WTC11 (cell line): ENCODE data around the gene DCTN1. TPM values are rescaled to one million over a fixed set of nuclear protein-coding genes. Genes with fewer than 3 reads are reported as not detected.

Experiments used
- ATAC-seq: fragments of 200-7000 bp; cut with Tn5 transposase; 2 replicates; pipeline ENCODE4 v1.10.0; 2021; ENCODE audit warnings: mild to moderate bottlenecking, moderate library complexity
- CTCF ChIA-PET: fragments of 300-600 bp; sonication (Branson Sonifier 250); formaldehyde crosslinking; loops from one replicate; lab custom pipeline; 2021; ENCODE audit warnings: antibody characterized with exemption; lab: Charles Lee
- POLR2A ChIA-PET: fragments of 350-600 bp; sonication (Branson Sonifier 250); formaldehyde crosslinking; loops from one replicate; lab custom pipeline; 2021; ENCODE audit warnings: antibody characterized with exemption; lab: Charles Lee
- DNase-seq: peaks from one replicate; pipeline ENCODE4 v3.0.0; 2021; ENCODE audit warnings: low spot score
- H3K27ac Mint-ChIP-seq: 2 replicates; pipeline ENCODE4 v1.8.0; 2021; ENCODE audit warnings: mixed read lengths
- H3K27me3 Mint-ChIP-seq: 2 replicates; pipeline ENCODE4 v1.8.0; 2021; ENCODE audit warnings: low read depth, mild to moderate bottlenecking, moderate library complexity, mixed read lengths
- H3K36me3 Mint-ChIP-seq: 2 replicates; pipeline ENCODE4 v1.8.0; 2021; ENCODE audit warnings: mixed read lengths
- H3K4me1 Mint-ChIP-seq: 2 replicates; pipeline ENCODE4 v1.8.0; 2022; ENCODE audit warnings: mixed read lengths
- H3K4me3 Mint-ChIP-seq: 2 replicates; pipeline ENCODE4 v1.8.0; 2021; ENCODE audit warnings: mild to moderate bottlenecking, moderate library complexity, mixed read lengths
- H3K9me3 Mint-ChIP-seq: 2 replicates; pipeline ENCODE4 v1.8.0; 2021; ENCODE audit warnings: mixed read lengths
- ATF1 ChIP-seq: sonication (generic); formaldehyde crosslinking; IDR thresholded peaks from 2 replicates; pipeline ENCODE4 v1.8.1; 2023; ENCODE audit warnings: mild to moderate bottlenecking, moderate library complexity, missing genetic modification reagents
- ESRRA ChIP-seq: sonication (generic); formaldehyde crosslinking; IDR thresholded peaks from 2 replicates; pipeline ENCODE4 v1.8.1; 2022; ENCODE audit warnings: mild to moderate bottlenecking, missing genetic modification reagents, borderline replicate concordance
- FOXP1 ChIP-seq: sonication (generic); formaldehyde crosslinking; IDR thresholded peaks from 2 replicates; pipeline ENCODE4 v1.8.0; 2022; ENCODE audit warnings: missing genetic modification reagents, mild to moderate bottlenecking, moderate library complexity, borderline replicate concordance
- GRHL2 ChIP-seq: fragments of 250-450 bp; sonication (Bioruptor Pico); IDR thresholded peaks from 2 replicates; pipeline ENCODE4 v1.8.0; 2022; ENCODE audit warnings: mild to moderate bottlenecking, moderate library complexity; ENCODE audit not compliant: insufficient replicate concordance, severe bottlenecking
- HMGA2 ChIP-seq: fragments of 250-450 bp; sonication (Bioruptor Pico); IDR thresholded peaks from 2 replicates; pipeline ENCODE4 v1.4.0; 2021; ENCODE audit warnings: mild to moderate bottlenecking, moderate library complexity
- MXD4 ChIP-seq: fragments of 250-450 bp; sonication (Bioruptor Pico); IDR thresholded peaks from 2 replicates; pipeline ENCODE4 v1.8.0; 2021; ENCODE audit warnings: mild to moderate bottlenecking, moderate library complexity, borderline replicate concordance
- RELA ChIP-seq: sonication (generic); formaldehyde crosslinking; IDR thresholded peaks from 2 replicates; pipeline ENCODE4 v1.8.1; 2022; ENCODE audit warnings: missing genetic modification reagents, mild to moderate bottlenecking, borderline replicate concordance
- SMAD4 ChIP-seq: sonication (generic); formaldehyde crosslinking; IDR thresholded peaks from 2 replicates; pipeline ENCODE4 v1.8.0; 2022; ENCODE audit warnings: mild to moderate bottlenecking, missing genetic modification reagents
- TEAD4 ChIP-seq: sonication (generic); formaldehyde crosslinking; IDR thresholded peaks from 2 replicates; pipeline ENCODE4 v1.8.0; 2022; ENCODE audit warnings: mild to moderate bottlenecking, missing genetic modification reagents
- ZNF423 ChIP-seq: fragments of 250-450 bp; sonication (Bioruptor Pico); IDR thresholded peaks from 2 replicates; pipeline ENCODE4 v2.1.2; 2022; ENCODE audit warnings: mild to moderate bottlenecking, moderate library complexity
- total RNA-seq: library from RNA; stranded (reverse); gene quantifications from 3 replicates; pipeline ENCODE4 v1.2.3, GENCODE V29; 2021
- TF ChIP-seq, protein P1 (sequence below): sonication (generic); formaldehyde crosslinking; IDR thresholded peaks from 2 replicates; pipeline ENCODE4 v1.8.1; 2022; ENCODE audit warnings: low read depth, missing genetic modification reagents, borderline replicate concordance
- TF ChIP-seq, protein P2 (sequence below): sonication (generic); formaldehyde crosslinking; IDR thresholded peaks from 2 replicates; pipeline ENCODE4 v1.8.1; 2023; ENCODE audit warnings: mild to moderate bottlenecking, missing genetic modification reagents, moderate library complexity
- TF ChIP-seq, protein P3 (sequence below): sonication (generic); formaldehyde crosslinking; IDR thresholded peaks from 2 replicates; pipeline ENCODE4 v1.8.0; 2023; ENCODE audit warnings: mild to moderate bottlenecking, missing genetic modification reagents
- TF ChIP-seq, protein P4 (sequence below): sonication (generic); formaldehyde crosslinking; IDR thresholded peaks from 2 replicates; pipeline ENCODE4 v1.8.0; 2022; ENCODE audit warnings: mild to moderate bottlenecking, missing genetic modification reagents
- TF ChIP-seq, protein P5 (sequence below): fragments of 250-450 bp; sonication (Bioruptor Pico); IDR thresholded peaks from 2 replicates; pipeline ENCODE4 v1.9.0; 2021; ENCODE audit warnings: mild to moderate bottlenecking
- TF ChIP-seq, protein P6 (sequence below): fragments of 250-450 bp; sonication (Bioruptor Pico); IDR thresholded peaks from 2 replicates; pipeline ENCODE4 v1.8.0; 2021; ENCODE audit warnings: mild to moderate bottlenecking
- TF ChIP-seq, protein P7 (sequence below): sonication (generic); formaldehyde crosslinking; IDR thresholded peaks from 2 replicates; pipeline ENCODE4 v1.8.0; 2022; ENCODE audit warnings: mild to moderate bottlenecking, missing genetic modification reagents

Gene DCTN1
- total RNA-seq, 1 experiment from 2014 or later, result 179 TPM

DNA sequence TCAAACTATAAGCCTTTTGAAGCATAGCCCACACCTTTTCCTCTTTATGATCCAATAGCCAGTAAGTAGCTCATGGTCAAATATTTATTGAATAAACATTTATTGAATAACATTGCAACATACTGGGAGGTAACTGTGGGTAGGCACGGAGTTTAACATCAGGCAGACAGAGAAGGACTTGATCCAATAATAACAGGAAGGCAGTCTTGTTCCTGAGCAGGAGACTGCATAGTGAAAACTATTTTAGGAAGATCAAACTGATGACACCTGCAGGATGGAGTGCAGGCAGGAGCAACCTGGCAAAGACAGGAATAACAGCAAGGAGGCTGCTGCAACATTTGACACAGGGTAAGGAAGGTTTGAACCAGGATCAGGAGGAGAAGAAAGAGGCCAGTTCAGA lies 3.1 kb upstream of the DCTN1 start:
- POLR2A ChIA-PET, result interaction anchor here (1.7 kb wide), 1 partner anchor 8 kb away, joined by 12 read pairs; no protein-coding TSS in a partner anchor
- H3K9me3 Mint-ChIP-seq, result no peaks in the 10 kb centered on the region
- no peaks in the 10 kb centered on the region for H3K36me3 Mint-ChIP-seq
- H3K27ac Mint-ChIP-seq, result no peak overlapping the region
- H3K4me1 Mint-ChIP-seq, result peaks cover 20% of the 10 kb centered on the region
- DNase-seq (no peak), ATAC-seq (no peak)
- no peak for TF ChIP-seq FOXP1 (CRISPR knock-in tag)
- TF ChIP-seq ATF1 (CRISPR knock-in tag), result no peak
- TF ChIP-seq, protein P1, sequence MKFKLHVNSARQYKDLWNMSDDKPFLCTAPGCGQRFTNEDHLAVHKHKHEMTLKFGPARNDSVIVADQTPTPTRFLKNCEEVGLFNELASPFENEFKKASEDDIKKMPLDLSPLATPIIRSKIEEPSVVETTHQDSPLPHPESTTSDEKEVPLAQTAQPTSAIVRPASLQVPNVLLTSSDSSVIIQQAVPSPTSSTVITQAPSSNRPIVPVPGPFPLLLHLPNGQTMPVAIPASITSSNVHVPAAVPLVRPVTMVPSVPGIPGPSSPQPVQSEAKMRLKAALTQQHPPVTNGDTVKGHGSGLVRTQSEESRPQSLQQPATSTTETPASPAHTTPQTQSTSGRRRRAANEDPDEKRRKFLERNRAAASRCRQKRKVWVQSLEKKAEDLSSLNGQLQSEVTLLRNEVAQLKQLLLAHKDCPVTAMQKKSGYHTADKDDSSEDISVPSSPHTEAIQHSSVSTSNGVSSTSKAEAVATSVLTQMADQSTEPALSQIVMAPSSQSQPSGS (CRISPR knock-in tag), result no peak
- TF ChIP-seq, protein P2, sequence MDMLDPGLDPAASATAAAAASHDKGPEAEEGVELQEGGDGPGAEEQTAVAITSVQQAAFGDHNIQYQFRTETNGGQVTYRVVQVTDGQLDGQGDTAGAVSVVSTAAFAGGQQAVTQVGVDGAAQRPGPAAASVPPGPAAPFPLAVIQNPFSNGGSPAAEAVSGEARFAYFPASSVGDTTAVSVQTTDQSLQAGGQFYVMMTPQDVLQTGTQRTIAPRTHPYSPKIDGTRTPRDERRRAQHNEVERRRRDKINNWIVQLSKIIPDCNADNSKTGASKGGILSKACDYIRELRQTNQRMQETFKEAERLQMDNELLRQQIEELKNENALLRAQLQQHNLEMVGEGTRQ, result no peak
- TF ChIP-seq, protein P3, sequence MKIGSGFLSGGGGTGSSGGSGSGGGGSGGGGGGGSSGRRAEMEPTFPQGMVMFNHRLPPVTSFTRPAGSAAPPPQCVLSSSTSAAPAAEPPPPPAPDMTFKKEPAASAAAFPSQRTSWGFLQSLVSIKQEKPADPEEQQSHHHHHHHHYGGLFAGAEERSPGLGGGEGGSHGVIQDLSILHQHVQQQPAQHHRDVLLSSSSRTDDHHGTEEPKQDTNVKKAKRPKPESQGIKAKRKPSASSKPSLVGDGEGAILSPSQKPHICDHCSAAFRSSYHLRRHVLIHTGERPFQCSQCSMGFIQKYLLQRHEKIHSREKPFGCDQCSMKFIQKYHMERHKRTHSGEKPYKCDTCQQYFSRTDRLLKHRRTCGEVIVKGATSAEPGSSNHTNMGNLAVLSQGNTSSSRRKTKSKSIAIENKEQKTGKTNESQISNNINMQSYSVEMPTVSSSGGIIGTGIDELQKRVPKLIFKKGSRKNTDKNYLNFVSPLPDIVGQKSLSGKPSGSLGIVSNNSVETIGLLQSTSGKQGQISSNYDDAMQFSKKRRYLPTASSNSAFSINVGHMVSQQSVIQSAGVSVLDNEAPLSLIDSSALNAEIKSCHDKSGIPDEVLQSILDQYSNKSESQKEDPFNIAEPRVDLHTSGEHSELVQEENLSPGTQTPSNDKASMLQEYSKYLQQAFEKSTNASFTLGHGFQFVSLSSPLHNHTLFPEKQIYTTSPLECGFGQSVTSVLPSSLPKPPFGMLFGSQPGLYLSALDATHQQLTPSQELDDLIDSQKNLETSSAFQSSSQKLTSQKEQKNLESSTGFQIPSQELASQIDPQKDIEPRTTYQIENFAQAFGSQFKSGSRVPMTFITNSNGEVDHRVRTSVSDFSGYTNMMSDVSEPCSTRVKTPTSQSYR, result no peak
- TF ChIP-seq, protein P4, sequence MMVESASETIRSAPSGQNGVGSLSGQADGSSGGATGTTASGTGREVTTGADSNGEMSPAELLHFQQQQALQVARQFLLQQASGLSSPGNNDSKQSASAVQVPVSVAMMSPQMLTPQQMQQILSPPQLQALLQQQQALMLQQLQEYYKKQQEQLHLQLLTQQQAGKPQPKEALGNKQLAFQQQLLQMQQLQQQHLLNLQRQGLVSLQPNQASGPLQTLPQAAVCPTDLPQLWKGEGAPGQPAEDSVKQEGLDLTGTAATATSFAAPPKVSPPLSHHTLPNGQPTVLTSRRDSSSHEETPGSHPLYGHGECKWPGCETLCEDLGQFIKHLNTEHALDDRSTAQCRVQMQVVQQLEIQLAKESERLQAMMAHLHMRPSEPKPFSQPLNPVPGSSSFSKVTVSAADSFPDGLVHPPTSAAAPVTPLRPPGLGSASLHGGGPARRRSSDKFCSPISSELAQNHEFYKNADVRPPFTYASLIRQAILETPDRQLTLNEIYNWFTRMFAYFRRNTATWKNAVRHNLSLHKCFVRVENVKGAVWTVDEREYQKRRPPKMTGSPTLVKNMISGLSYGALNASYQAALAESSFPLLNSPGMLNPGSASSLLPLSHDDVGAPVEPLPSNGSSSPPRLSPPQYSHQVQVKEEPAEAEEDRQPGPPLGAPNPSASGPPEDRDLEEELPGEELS (CRISPR knock-in tag), result no peak
- TF ChIP-seq SMAD4, result no peak
- no peak for TF ChIP-seq ESRRA (CRISPR knock-in tag)
- TF ChIP-seq, protein P5, sequence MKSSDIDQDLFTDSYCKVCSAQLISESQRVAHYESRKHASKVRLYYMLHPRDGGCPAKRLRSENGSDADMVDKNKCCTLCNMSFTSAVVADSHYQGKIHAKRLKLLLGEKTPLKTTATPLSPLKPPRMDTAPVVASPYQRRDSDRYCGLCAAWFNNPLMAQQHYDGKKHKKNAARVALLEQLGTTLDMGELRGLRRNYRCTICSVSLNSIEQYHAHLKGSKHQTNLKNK (CRISPR knock-in tag), result no peak
- TF ChIP-seq TEAD4 (CRISPR knock-in tag), result no peak
- no peak for TF ChIP-seq GRHL2
- TF ChIP-seq MXD4, result no peak
- no peak for TF ChIP-seq HMGA2 (CRISPR knock-in tag)
- TF ChIP-seq RELA (CRISPR knock-in tag), result no peak
- TF ChIP-seq, protein P6, sequence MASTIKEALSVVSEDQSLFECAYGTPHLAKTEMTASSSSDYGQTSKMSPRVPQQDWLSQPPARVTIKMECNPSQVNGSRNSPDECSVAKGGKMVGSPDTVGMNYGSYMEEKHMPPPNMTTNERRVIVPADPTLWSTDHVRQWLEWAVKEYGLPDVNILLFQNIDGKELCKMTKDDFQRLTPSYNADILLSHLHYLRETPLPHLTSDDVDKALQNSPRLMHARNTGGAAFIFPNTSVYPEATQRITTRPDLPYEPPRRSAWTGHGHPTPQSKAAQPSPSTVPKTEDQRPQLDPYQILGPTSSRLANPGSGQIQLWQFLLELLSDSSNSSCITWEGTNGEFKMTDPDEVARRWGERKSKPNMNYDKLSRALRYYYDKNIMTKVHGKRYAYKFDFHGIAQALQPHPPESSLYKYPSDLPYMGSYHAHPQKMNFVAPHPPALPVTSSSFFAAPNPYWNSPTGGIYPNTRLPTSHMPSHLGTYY (CRISPR knock-in tag), result no peak
- TF ChIP-seq ZNF423 (CRISPR knock-in tag), result no peak
- TF ChIP-seq, protein P7, sequence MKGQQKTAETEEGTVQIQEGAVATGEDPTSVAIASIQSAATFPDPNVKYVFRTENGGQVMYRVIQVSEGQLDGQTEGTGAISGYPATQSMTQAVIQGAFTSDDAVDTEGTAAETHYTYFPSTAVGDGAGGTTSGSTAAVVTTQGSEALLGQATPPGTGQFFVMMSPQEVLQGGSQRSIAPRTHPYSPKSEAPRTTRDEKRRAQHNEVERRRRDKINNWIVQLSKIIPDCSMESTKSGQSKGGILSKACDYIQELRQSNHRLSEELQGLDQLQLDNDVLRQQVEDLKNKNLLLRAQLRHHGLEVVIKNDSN (CRISPR knock-in tag), result no peak
- no peak overlapping the region for H3K4me3 Mint-ChIP-seq
- CTCF ChIA-PET, result interaction anchor here (2.4 kb wide), 1 partner anchor 8 kb away, joined by 17 read pairs; no protein-coding TSS in a partner anchor
- H3K27me3 Mint-ChIP-seq, result no peaks in the 10 kb centered on the region
